ENCODE measurements around the gene RXRB. TPM values are rescaled to one million over a fixed set of nuclear protein-coding genes. Genes with fewer than 3 reads are reported as not detected.
A peak's percentile ranks its signal among the peaks of the same experiment; 100 is the strongest.

RXRB gene
- total and polyA plus RNA-seq, 2 of the 8 experiments (the other 6 are each of a cell fraction or from before 2014, with no cell fraction given), result 13.0 to 18.1 TPM

DNA sequence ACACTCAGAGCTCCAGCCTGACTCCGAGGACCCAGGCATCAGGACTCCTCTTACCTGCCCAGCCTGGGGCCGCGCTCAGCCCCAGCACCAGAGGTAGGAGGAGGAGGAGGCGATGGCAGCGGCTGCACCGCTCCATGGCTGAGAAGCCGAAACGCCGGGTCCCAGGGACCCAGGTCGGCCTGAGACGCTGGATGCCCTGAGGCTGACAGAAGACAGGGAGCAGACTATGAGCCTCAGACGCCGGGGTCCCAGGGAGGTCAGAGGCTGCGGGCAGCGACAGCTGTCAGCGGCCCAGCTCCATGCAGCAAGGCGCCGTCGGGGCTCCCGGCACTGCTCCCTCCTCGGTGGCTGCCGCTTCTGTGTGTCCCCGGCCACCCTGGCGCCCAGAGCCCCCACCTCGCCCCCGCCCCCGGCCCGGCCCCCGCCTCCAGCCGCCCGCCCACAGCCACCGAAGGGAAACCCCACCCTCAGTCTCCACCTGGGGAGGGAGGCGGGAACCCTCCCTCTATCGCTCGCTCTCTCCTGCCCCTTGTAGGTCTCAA, 8.3 kb downstream of the RXRB start, which contains the start of gene COL11A2:
Gene COL11A2, minus strand, starts transcription at position 363 of the 542 bp plus-strand sequence. Its CDS starts 227 bp downstream, at position 136.
- no peaks in the 10 kb centered on the region for H3K79me1 ChIP-seq (ENCODE audit: low read depth, low read length)
- FAIRE-seq, result no peak

More for the DNA sequence above, 8.3 kb downstream of the RXRB start, which contains the start of gene COL11A2:
- WGBS, 2 experiments (ENCODE audit: extremely low coverage in 1 of 2, insufficient coverage in 1 of 2, insufficient read length in 1 of 2, insufficient replicate concordance in 2 of 2, low coverage in 1 of 2, low lambda C conversion rate in 2 of 2, missing lambda C conversion rate in 1 of 2), result 21% methylated on average over 11 of the region's 35 CpGs; no CpG with 5 or more reads in 1 of the 2 experiments
- Histone ChIP-seq H3K9ac (replicated peaks in 1 of 4; ENCODE audit: extremely low read depth in 1 of 4, low read depth in 3 of 4, low read length in 3 of 4) (peak within 1 kb of the TSS in 1 of 4 experiments; percentile 51; a peak in 2 of 7 replicates), H3K56ac (replicated peaks; ENCODE audit: insufficient read length, low read depth, low read length) (no peak within 1 kb of the TSS), H2BK12ac (ENCODE audit: low read depth, low read length) (peak within 1 kb of the TSS; percentile 23; the same call in 1 of the 2 replicates), H2AFZ (ENCODE audit: low read length) (peak within 1 kb of the TSS; percentile 86; the same call in 1 of the 2 replicates), H2BK20ac (ENCODE audit: low read length) (no peak within 1 kb of the TSS), H3K23ac (ENCODE audit: insufficient read length) (no peak within 1 kb of the TSS), H2BK120ac (replicated peaks; ENCODE audit: low read depth, low read length) (no peak within 1 kb of the TSS), H3K27ac (ENCODE audit: low read depth, low read length) (no peak within 1 kb of the TSS), H3K36me3 (ENCODE audit: control insufficient read depth in 2 of 4, insufficient read depth in 4 of 4, low read length in 3 of 4) (peaks cover 0 to 13% (median 6%) of the 10 kb centered on the region in 4 experiments; a peak in 4 of 8 replicates), H3K23me2 (ENCODE audit: low read depth, low read length) (peaks cover 11% of the 10 kb centered on the region), H3K4me3 (ENCODE audit: extremely low read depth in 1 of 4, insufficient read depth in 2 of 4, low read depth in 3 of 4, low read length in 4 of 4) (peak within 1 kb of the TSS; percentile 72 to 79 (median 77)), H4K91ac (replicated peaks; ENCODE audit: insufficient read length, low read length) (no peak within 1 kb of the TSS), H3K79me2 (ENCODE audit: control insufficient read depth in 1 of 2, insufficient read depth in 2 of 2, low read length in 2 of 2) (no peaks in the 10 kb centered on the region), H3K4ac (replicated peaks; ENCODE audit: insufficient read length, low read depth, low read length) (no peak within 1 kb of the TSS), H3K9me3 (ENCODE audit: insufficient read depth in 2 of 2, low read depth in 1 of 2, low read length in 1 of 2) (no peaks in the 10 kb centered on the region), H2AK5ac (ENCODE audit: low read depth, low read length) (0 out of 2 replicates have a peak within 1 kb of the TSS, but pooled peaks have one; percentile 13), H3K27me3 (replicated peaks in 1 of 4; ENCODE audit: control insufficient read depth in 3 of 4, extremely low read depth in 1 of 4, insufficient read depth in 3 of 4, low read length in 3 of 4) (peaks cover 0 to 17% (median 15%) of the 10 kb centered on the region in 4 experiments; a peak in 6 of 7 replicates), H2BK15ac (ENCODE audit: low read length) (no peak within 1 kb of the TSS), H3K4me2 (ENCODE audit: insufficient read depth in 1 of 2, low read depth in 2 of 2, low read length in 2 of 2) (peak within 1 kb of the TSS; percentile 78 to 96), H2BK5ac (ENCODE audit: low read depth, low read length) (no peak within 1 kb of the TSS), H4K8ac (ENCODE audit: extremely low read depth, insufficient read depth, low read length) (peak within 1 kb of the TSS; percentile 86), H3K18ac (ENCODE audit: extremely low read depth, low read length) (peak within 1 kb of the TSS; percentile 78), H4K5ac (ENCODE audit: insufficient read length, low read depth, low read length) (no peak within 1 kb of the TSS), H4K20me1 (replicated peaks in 1 of 2; ENCODE audit: control insufficient read depth in 1 of 2, insufficient read depth in 2 of 2, low read length in 2 of 2) (peaks cover 0 to 5% of the 10 kb centered on the region in 2 experiments), H3K4me1 (replicated peaks in 1 of 4; ENCODE audit: control insufficient read depth in 3 of 4, insufficient read depth in 4 of 4, low read length in 3 of 4) (peaks cover 0 to 8% (median 7%) of the 10 kb centered on the region in 4 experiments; a peak in 6 of 7 replicates), H3K14ac (ENCODE audit: insufficient read length) (no peak within 1 kb of the TSS)
- TF ChIP-seq SIN3A (conservative IDR thresholded peaks at IDR 0.05 in 1 of 2, IDR thresholded peaks at IDR 0.05 in 1 of 2; ENCODE audit: low read depth in 1 of 2, low read length in 2 of 2) (0 out of 4 replicates have a peak, but pooled peaks of 1 of the 2 experiments have one; percentile 62), RAD21 (IDR thresholded peaks at IDR 0.05 in 1 of 2, conservative IDR thresholded peaks at IDR 0.05 in 1 of 2; ENCODE audit: low read depth in 2 of 2, low read length in 2 of 2) (no peak)
- CTCF ChIA-PET (ENCODE audit: partially characterized antibody), result interaction anchor here (0.5 to 1.5 kb wide), 5 partner anchors 15 to 111 kb away, joined by 3 to 4 read pairs (median 3); no protein-coding TSS in a partner anchor
- DNase-seq (ENCODE audit: low read depth in 1 of 2, low spot score in 2 of 2), result peak in 1 of 2 experiments; percentile 74
- POLR2A ChIA-PET (ENCODE audit: partially characterized antibody), result interaction anchor here (0.7 to 1.8 kb wide), 3 partner anchors 28 to 220 kb away, joined by 3 to 4 read pairs (median 3); no protein-coding TSS in a partner anchor

Measured in H1 (cell line).